Measurements from ENCODE around the gene SLC2A9.
"Not testable (repeated sequence)": the region's sequence is repeated elsewhere in the genome, so short reads cannot be mapped to it uniquely, and the experiment has no call there.

SLC2A9 gene

GRCh38 chr4:9996319-9997110, 24.8 kb downstream of the SLC2A9 start:
- DNase-seq, result no peak

GRCh38 chr4:9994246-9994847, 26.9 kb downstream of the SLC2A9 start:
- no peak for DNase-seq

GRCh38 chr4:9989918-9990635, 31.2 kb downstream of the SLC2A9 start:
- no peak for DNase-seq

- no peak for DNase-seq
These were observed 32.4 kb downstream of the SLC2A9 start for GRCh38 chr4:9988933-9989332.

- no peak for DNase-seq
These were observed 32.9 kb downstream of the SLC2A9 start for GRCh38 chr4:9988363-9988749.

GRCh38 chr4:9987749-9988362, 33.4 kb downstream of the SLC2A9 start:
- DNase-seq, result no peak

GRCh38 chr4:9984621-9985020, 36.7 kb downstream of the SLC2A9 start:
- no peak for DNase-seq

GRCh38 chr4:9983211-9983610, 38.1 kb downstream of the SLC2A9 start:
- no peak for DNase-seq

GRCh38 chr4:9981899-9982298, 39.4 kb downstream of the SLC2A9 start:
- not testable (repeated sequence) for DNase-seq

GRCh38 chr4:9980898-9981297, 40.4 kb downstream of the SLC2A9 start:
- no peak for DNase-seq

- peak; percentile 2 for DNase-seq
These were observed 42.1 kb downstream of the SLC2A9 start for GRCh38 chr4:9979101-9979701.

GRCh38 chr4:9977518-9978031, 43.7 kb downstream of the SLC2A9 start:
- no peak for DNase-seq

GRCh38 chr4:9976781-9977180, 44.5 kb downstream of the SLC2A9 start:
- no peak for DNase-seq

GRCh38 chr4:9976293-9976692, 45.0 kb downstream of the SLC2A9 start:
- DNase-seq, result no peak

- no peak for DNase-seq
These were observed 49.6 kb downstream of the SLC2A9 start for GRCh38 chr4:9971711-9972110.

- no peak for DNase-seq
These were observed 50.8 kb downstream of the SLC2A9 start for GRCh38 chr4:9970399-9971011.

- DNase-seq, result no peak
These were observed 51.5 kb downstream of the SLC2A9 start for GRCh38 chr4:9969526-9970398.

GRCh38 chr4:9968472-9968871, 52.8 kb downstream of the SLC2A9 start:
- DNase-seq, result no peak

- DNase-seq, result no peak
These were observed 56.4 kb downstream of the SLC2A9 start for GRCh38 chr4:9964879-9965278.

GRCh38 chr4:9963328-9963727, 58.0 kb downstream of the SLC2A9 start:
- no peak for DNase-seq
